ENCODE measurements around the gene LCE4A.

The LCE4A gene

GRCh38 chr1:152747831-152748230 lies 39.9 kb downstream of the LCE4A start:
- no peak for DNase-seq

GRCh38 chr1:152752225-152752624 lies 44.3 kb downstream of the LCE4A start:
- no peak for DNase-seq

- no peak for DNase-seq
Observed at GRCh38 chr1:152753586-152753985, 45.6 kb downstream of the LCE4A start.

- DNase-seq, result no peak
Observed at GRCh38 chr1:152756872-152757271, 48.9 kb downstream of the LCE4A start.

GRCh38 chr1:152757747-152758146 lies 49.8 kb downstream of the LCE4A start, which contains the start of gene KPRP:
Gene KPRP, plus strand, starts transcription at chr1:152758025. Its CDS starts 1,564 bp downstream, at chr1:152759589.
- DNase-seq, result no peak

GRCh38 chr1:152758636-152759035 lies 50.7 kb downstream of the LCE4A start:
- DNase-seq, result no peak
